Astrocyte (in vitro differentiated cells and primary cell): ENCODE data around the gene DNAJC30.

Source experiments
- CTCF ChIP-seq: IDR thresholded peaks from 2 replicates; pipeline ENCODE4 v1.5.1; 2011; ENCODE audit warnings: low read depth, mild to moderate bottlenecking, inconsistent platforms, low read length, moderate library complexity; ENCODE audit not compliant: insufficient read depth
- EZH2 ChIP-seq: IDR thresholded peaks from 2 replicates; pipeline ENCODE4 v1.6.1; 2012; ENCODE audit warnings: mild to moderate bottlenecking, low read length, inconsistent platforms; ENCODE audit not compliant: insufficient read depth

GRCh38 chr7:73700581-73701134 lies 17.4 kb upstream of the DNAJC30 start:
- TF ChIP-seq CTCF, result no peak
- no peak for TF ChIP-seq EZH2
